ENCODE data around the gene CD36. TPM values are rescaled to one million over a fixed set of nuclear protein-coding genes. Genes with fewer than 3 reads are reported as not detected.

Gene CD36
- total RNA-seq, 4 donors from 2014 or later, result 897 to 4,046 (median 2,509) TPM

DNA sequence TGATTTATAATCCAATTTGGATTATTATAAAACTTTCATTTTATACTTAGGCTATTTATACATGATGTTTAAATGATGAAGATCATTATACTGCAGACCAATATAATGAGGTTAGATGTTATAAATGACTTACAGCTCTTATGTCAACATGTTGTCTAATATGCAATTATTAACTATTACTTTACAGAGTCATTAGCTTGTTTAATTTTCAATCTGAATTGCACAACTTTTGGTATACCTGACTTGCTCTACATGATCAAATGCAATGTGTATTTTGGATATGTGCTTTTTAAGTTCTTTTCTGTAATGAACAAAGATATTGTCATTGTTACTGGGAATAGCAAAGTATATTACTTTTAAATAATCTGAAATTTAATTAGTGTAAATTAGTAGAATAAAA, 569 bp downstream of the CD36 start:
- ATAC-seq (ENCODE audit: low FRiP score) (no peak), DNase-seq (ENCODE audit: low spot score) (no peak)
- TF ChIP-seq, protein P1, sequence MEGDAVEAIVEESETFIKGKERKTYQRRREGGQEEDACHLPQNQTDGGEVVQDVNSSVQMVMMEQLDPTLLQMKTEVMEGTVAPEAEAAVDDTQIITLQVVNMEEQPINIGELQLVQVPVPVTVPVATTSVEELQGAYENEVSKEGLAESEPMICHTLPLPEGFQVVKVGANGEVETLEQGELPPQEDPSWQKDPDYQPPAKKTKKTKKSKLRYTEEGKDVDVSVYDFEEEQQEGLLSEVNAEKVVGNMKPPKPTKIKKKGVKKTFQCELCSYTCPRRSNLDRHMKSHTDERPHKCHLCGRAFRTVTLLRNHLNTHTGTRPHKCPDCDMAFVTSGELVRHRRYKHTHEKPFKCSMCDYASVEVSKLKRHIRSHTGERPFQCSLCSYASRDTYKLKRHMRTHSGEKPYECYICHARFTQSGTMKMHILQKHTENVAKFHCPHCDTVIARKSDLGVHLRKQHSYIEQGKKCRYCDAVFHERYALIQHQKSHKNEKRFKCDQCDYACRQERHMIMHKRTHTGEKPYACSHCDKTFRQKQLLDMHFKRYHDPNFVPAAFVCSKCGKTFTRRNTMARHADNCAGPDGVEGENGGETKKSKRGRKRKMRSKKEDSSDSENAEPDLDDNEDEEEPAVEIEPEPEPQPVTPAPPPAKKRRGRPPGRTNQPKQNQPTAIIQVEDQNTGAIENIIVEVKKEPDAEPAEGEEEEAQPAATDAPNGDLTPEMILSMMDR (IDR thresholded peaks at IDR 0.05), result no peak

DNA sequence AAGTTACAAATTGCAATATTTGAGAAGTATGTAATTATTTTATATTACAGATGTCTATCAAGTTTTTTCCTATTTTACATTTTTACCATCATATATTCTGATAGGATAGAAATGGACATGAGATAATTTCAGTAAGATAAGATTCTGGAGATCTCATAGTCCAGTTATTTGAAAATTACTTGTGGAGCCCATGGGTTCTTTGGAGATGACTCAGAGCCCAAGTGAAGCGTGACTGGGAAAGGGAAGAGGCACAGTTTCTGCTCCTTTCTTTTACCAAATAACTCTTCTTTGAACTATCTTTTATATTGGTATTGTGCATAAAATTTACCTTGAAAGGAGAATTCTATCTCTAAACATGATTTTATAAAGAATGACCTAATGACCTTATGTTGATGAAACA, 2.4 kb downstream of the CD36 start:
- TF ChIP-seq, protein P1 (IDR thresholded peaks at IDR 0.05), result no peak
- no peak for DNase-seq (ENCODE audit: low spot score)
- ATAC-seq (ENCODE audit: low FRiP score), result no peak

DNA sequence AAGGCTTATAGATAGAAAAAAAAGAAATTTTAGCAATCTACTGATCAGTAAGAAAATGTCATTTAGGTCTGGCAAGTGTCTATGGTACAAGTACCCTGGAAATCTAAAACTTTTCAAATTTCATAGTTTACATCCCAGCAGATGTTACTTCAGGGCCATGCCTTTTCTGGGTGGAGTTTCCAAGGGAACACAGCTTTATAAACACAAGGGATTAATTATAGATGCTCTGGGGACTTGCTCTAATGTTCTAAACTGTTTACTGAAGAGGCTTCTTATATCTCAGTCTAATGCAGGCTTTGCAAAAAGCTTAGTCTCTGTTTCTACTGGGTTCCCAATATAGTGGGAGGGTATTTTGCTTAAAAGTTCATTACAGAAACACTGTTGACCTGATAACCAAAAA, 3.1 kb downstream of the CD36 start:
- no peak for ATAC-seq (ENCODE audit: low FRiP score)
- DNase-seq (ENCODE audit: low spot score), result no peak
- TF ChIP-seq, protein P1 (IDR thresholded peaks at IDR 0.05), result no peak

DNA sequence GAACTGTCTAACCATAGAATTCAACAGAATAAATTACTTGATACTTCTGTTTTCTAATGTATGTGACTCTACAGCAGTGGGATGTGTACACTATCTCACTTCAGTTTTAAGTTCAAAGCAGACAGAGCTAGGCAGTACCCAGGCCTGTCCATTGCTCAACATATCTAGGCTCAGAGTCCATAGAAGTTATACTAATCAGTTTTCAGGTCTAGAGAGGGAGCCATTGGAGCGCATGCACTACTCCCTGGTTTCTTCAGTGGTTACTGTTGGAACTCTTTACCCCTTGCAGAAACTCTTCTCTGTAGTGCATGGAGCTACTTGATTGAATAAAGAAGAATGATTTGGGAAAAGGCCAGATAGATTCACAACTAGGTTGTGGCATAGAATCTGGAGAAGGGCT, 4.4 kb downstream of the CD36 start:
- ATAC-seq (ENCODE audit: low FRiP score), result peak; percentile 44
- no peak for DNase-seq (ENCODE audit: low spot score)
- TF ChIP-seq, protein P1 (IDR thresholded peaks at IDR 0.05), result no peak

DNA sequence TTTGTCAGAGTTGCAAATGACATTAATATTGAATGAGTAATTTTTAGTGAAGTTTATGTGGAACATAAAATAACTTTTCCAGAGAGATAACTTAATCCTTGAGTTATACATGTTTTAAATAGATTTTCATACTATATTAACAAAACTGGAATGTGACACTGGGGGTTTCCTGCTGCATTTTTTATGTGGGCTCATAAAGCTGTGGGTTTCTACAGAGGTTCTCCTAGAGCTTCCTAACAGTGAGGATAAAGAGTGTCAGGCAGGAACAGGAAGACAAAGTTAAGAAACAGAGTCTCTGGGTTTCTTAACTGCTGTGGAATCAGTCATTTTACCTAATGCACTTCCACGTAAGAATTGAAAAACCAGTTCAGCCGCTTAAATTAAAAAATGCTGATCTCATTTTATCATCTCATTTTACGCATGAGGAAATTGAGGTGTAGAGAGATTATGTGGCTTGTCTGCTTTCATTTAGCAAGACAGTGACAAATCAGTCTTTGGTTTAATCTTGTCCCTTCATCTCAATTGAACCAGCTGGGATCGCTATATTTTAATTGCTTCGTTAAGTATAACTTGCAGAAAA, 5.0 kb downstream of the CD36 start:
- ATAC-seq (ENCODE audit: low FRiP score), result no peak
- no peak for DNase-seq (ENCODE audit: low spot score)
- TF ChIP-seq, protein P1 (IDR thresholded peaks at IDR 0.05), result no peak

DNA sequence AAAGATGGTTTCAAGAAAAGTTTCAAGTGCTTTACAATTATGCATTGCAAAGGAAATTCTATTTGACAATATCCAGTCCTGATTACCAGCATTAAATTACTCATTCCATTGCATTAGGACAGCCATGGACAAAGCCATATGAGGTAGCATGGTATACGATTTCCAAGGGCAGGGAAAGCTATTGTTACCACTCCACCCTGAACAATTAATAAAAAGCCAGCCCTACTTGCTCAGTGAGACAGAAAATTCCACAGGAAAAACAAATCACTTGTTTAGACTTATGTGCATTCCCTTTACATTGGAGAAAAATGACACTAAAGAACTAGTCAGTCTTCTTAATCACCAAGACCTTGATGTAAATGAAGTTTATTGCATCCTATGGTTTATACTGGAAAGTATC, 5.6 kb downstream of the CD36 start:
- DNase-seq (ENCODE audit: low spot score) (no peak), ATAC-seq (ENCODE audit: low FRiP score) (no peak)
- TF ChIP-seq, protein P1 (IDR thresholded peaks at IDR 0.05), result no peak

DNA sequence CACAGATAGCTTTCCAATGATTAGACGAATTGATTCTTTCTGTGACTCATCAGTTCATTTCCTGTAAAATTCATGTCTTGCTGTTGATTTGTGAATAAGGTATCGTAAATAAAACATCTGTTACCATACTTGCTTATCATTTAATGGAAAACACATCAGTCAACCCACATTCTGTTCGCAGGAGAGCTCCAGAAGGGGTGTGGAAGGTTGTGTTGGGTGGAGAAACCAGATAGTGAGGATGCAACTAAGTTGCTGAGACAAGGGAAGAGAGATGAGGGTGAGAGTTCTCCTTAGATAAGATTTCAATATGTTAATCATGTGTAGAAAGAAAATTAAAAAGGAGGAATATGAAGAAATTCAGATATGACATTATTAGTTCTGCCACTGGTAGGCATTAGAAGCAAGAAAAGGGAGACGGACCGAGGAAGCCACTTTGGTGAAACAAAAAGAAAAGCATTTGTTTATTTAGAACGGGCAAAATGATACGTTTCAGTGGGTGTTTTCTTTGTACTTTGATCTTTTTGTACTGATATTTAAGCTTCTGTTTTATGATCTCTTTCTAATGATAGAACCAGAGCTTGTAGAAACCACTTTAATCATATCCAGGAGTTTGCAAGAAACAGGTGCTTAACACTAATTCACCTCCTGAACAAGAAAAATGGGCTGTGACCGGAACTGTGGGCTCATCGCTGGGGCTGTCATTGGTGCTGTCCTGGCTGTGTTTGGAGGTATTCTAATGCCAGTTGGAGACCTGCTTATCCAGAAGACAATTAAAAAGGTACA, 7.8 kb downstream of the CD36 start:
- no peak for DNase-seq (ENCODE audit: low spot score)
- ATAC-seq (ENCODE audit: low FRiP score), result no peak
- TF ChIP-seq, protein P1 (IDR thresholded peaks at IDR 0.05), result no peak

All from omental fat pad (tissue), 4 donors.